NB4 (cell line): ENCODE data around the gene HS6ST3.

Source experiments
- CTCF ChIP-seq: IDR thresholded peaks from one replicate; pipeline ENCODE4 v1.5.1; 2012; ENCODE audit warnings: low read depth, low read length
- MYC ChIP-seq: IDR thresholded peaks from 2 replicates; pipeline ENCODE4 v1.6.1; 2011; ENCODE audit warnings: low read depth, low read length
- POLR2A ChIP-seq: IDR thresholded peaks from 2 replicates; pipeline ENCODE4 v1.6.1; 2011; ENCODE audit warnings: mild to moderate bottlenecking; ENCODE audit not compliant: insufficient read length; ENCODE audit errors: extremely low read depth

- no peak for TF ChIP-seq CTCF
- no peak for TF ChIP-seq POLR2A
- TF ChIP-seq MYC: no peak
These were observed 601.1 kb downstream of the HS6ST3 start for GRCh38 chr13:96690998-96691397.
